GM19025 (cell line): ENCODE data around the gene OR10G2.

Experiments
- ATAC-seq: cut with Tn5 transposase; IDR thresholded peaks from one replicate; pipeline ENCODE4 v1.9.1; 2021; ENCODE audit warnings: mild to moderate bottlenecking, low read depth, moderate library complexity; ENCODE audit not compliant: unreplicated experiment

The OR10G2 gene

GRCh38 chr14:21589317-21589716, 45.4 kb downstream of the OR10G2 start:
- no peak for ATAC-seq
